ENCODE results near the gene NR2F2.

Gene NR2F2

GRCh38 chr15:96320107-96320506 is 10.4 kb upstream of the NR2F2 start:
- no peak for DNase-seq

- DNase-seq, result no peak
Observed at GRCh38 chr15:96320703-96321638, 9.5 kb upstream of the NR2F2 start.

GRCh38 chr15:96321639-96322535 is 8.6 kb upstream of the NR2F2 start:
- DNase-seq, result no peak

GRCh38 chr15:96322536-96323318 is 7.8 kb upstream of the NR2F2 start:
- no peak for DNase-seq

- no peak for DNase-seq
Observed at GRCh38 chr15:96323319-96324145, 7.0 kb upstream of the NR2F2 start.

GRCh38 chr15:96324192-96324895 is 6.2 kb upstream of the NR2F2 start:
- no peak for DNase-seq

- no peak for DNase-seq
Observed at GRCh38 chr15:96324940-96325540, 5.5 kb upstream of the NR2F2 start.

- no peak for DNase-seq
Observed at GRCh38 chr15:96325541-96326327, 4.8 kb upstream of the NR2F2 start.

GRCh38 chr15:96326328-96327154 is 4.0 kb upstream of the NR2F2 start:
- peak; percentile 69 for DNase-seq

- DNase-seq, result peak; percentile 85
Observed at GRCh38 chr15:96327155-96327741, 3.3 kb upstream of the NR2F2 start.

GRCh38 chr15:96328181-96328876 is 2.2 kb upstream of the NR2F2 start:
- no peak for DNase-seq

- DNase-seq, result no peak
Observed at GRCh38 chr15:96328877-96329195, 1.7 kb upstream of the NR2F2 start.

- DNase-seq, result no peak
Observed at GRCh38 chr15:96329403-96329981, 1.0 kb upstream of the NR2F2 start.

- DNase-seq, result peak; percentile 40
Observed at GRCh38 chr15:96330064-96330449, 443 bp upstream of the NR2F2 start.

- no peak for DNase-seq
Observed at GRCh38 chr15:96331144-96331944, 844 bp downstream of the NR2F2 start.

GRCh38 chr15:96331945-96332636 is 1.6 kb downstream of the NR2F2 start:
- DNase-seq, result no peak

Data from MV-4-11 (cell line).